ENCODE results near the gene NKG7.

GRCh38 chr19:51364200-51365106, 8.0 kb downstream of the NKG7 start:
- no peak for TF ChIP-seq CTCF (IDR thresholded peaks at IDR 0.05)
- TF ChIP-seq POLR2A (IDR thresholded peaks at IDR 0.05) = no peak
